CD4-positive, alpha-beta T cell (primary cell): ENCODE data around the gene ADIPOR2. TPM values are rescaled to one million over a fixed set of nuclear protein-coding genes. Genes with fewer than 3 reads are reported as not detected.
A peak's percentile ranks its signal among the peaks of the same experiment; 100 is the strongest.

Experiments used
- ATAC-seq: fragments of 200-7000 bp; cut with Tn5 transposase; one replicate; pipeline ENCODE4 v1.10.0; 2022; ENCODE audit warnings: mild to moderate bottlenecking; ENCODE audit not compliant: poor library complexity
- CTCF ChIA-PET: fragments of 350-600 bp; sonication (Branson Sonifier 250); formaldehyde crosslinking; loops from one replicate; lab custom pipeline; 2021; ENCODE audit warnings: antibody characterized with exemption, inconsistent platforms; lab: Charles Lee
- POLR2A ChIA-PET: fragments of 350-600 bp; sonication (Branson Sonifier 250); formaldehyde crosslinking; loops from one replicate; lab custom pipeline; 2021; ENCODE audit warnings: antibody characterized with exemption, inconsistent platforms; lab: Charles Lee
- DNase-seq, 14 experiments: peaks; one replicate each; pipeline ENCODE4 v3.0.0-alpha.2; 2013 to 2020; ENCODE audit warnings: mixed read lengths in 2 of 14
- H3K27ac ChIP-seq, 2 donors: one replicate each; pipeline versions ENCODE4 v1.5.1 to v1.7.0; 2013; ENCODE audit warnings: low read length in 2 of 2, low read depth in 1 of 2, mild to moderate bottlenecking in 1 of 2
- H3K27me3 ChIP-seq, 2 experiments: 1 replicate in 1 of 2; 2 replicates in 1 of 2; pipeline versions ENCODE4 v1.6.1 to v1.7.0; 2013; ENCODE audit warnings: low read length in 2 of 2, control low read depth in 1 of 2, mild to moderate bottlenecking in 1 of 2, moderate library complexity in 1 of 2; ENCODE audit not compliant: insufficient read depth in 2 of 2, control insufficient read depth in 1 of 2
- H3K36me3 ChIP-seq: one replicate; pipeline ENCODE4 v1.6.1; 2013; ENCODE audit warnings: low read length, control low read depth; ENCODE audit not compliant: insufficient read depth
- H3K4me1 ChIP-seq: one replicate; pipeline ENCODE4 v1.6.1; 2013; ENCODE audit warnings: low read length, control low read depth; ENCODE audit not compliant: insufficient read depth
- H3K4me3 ChIP-seq: one replicate; pipeline ENCODE4 v1.5.1; 2013; ENCODE audit warnings: mild to moderate bottlenecking, low read length, moderate library complexity
- H3K9me3 ChIP-seq, 2 experiments: 1 replicate in 1 of 2; 2 replicates in 1 of 2; pipeline versions ENCODE4 v1.6.1 to v1.7.0; 2013; ENCODE audit warnings: low read length in 2 of 2, mild to moderate bottlenecking in 2 of 2, control low read depth in 1 of 2, moderate library complexity in 1 of 2; ENCODE audit not compliant: control insufficient read depth in 1 of 2, insufficient read depth in 1 of 2
- H3K27ac Mint-ChIP-seq: one replicate; pipeline ENCODE4 v1.8.0; 2020; ENCODE audit warnings: mixed read lengths
- H3K27me3 Mint-ChIP-seq: one replicate; pipeline ENCODE4 v1.8.0; 2021; ENCODE audit warnings: mixed read lengths
- H3K36me3 Mint-ChIP-seq: one replicate; pipeline ENCODE4 v1.8.0; 2021; ENCODE audit warnings: low read depth, mixed read lengths
- H3K4me1 Mint-ChIP-seq: one replicate; pipeline ENCODE4 v1.8.0; 2021; ENCODE audit warnings: low read depth, mixed read lengths
- H3K4me3 Mint-ChIP-seq: one replicate; pipeline ENCODE4 v1.8.0; 2020; ENCODE audit warnings: mild to moderate bottlenecking, mixed read lengths
- H3K9me3 Mint-ChIP-seq: one replicate; pipeline ENCODE4 v1.8.0; 2020; ENCODE audit warnings: mixed read lengths
- intact Hi-C, 2 experiments: fragments of 100-400 bp; cut with DNase I in 1 of 2; cut with micrococcal nuclease in 1 of 2; formaldehyde crosslinking; loops; one replicate each; pipeline versions ENCODE4 v1.15.1 to v1.9.0; 2023 to 2025; cut with DNase I, micrococcal nuclease
- total RNA-seq, 174 experiments: library from RNA in 2 of 174; stranded (reverse) in 2 of 174; gene quantifications; one replicate each; pipeline ENCODE4 v1.2.3 and lab custom pipeline; 2021 to 2026
- TF ChIP-seq, protein P1 (sequence below): fragments of 200-600 bp; IDR thresholded peaks from one replicate; pipeline ENCODE4 v1.8.0; 2022; ENCODE audit warnings: antibody characterized with exemption, mild to moderate bottlenecking

The ADIPOR2 gene
- total RNA-seq, 2 experiments from 2014 or later = 12.5 to 12.6 TPM

DNA sequence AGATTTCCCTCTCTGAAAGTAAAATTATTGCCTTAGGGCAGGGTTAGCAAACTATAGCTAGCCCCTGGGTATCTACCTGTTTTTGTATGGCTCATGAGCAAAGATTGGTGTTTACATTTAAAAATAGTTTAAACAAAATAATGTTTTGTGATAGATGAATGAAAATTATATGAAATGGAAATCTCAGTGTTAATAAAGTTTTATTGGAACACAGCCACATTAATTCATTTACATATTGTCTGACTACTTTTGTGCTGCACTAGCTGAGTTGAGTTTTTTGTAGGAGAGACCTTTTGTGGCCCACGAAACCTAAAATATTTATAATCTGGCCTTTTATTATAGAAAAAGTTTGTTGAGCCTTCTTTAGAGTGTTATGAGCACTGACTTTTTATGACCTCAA lies 48.5 kb downstream of the ADIPOR2 start:
- H3K9me3 Mint-ChIP-seq = no peaks in the 10 kb centered on the region
- peaks cover 54% of the 10 kb centered on the region for H3K4me1 Mint-ChIP-seq

DNA sequence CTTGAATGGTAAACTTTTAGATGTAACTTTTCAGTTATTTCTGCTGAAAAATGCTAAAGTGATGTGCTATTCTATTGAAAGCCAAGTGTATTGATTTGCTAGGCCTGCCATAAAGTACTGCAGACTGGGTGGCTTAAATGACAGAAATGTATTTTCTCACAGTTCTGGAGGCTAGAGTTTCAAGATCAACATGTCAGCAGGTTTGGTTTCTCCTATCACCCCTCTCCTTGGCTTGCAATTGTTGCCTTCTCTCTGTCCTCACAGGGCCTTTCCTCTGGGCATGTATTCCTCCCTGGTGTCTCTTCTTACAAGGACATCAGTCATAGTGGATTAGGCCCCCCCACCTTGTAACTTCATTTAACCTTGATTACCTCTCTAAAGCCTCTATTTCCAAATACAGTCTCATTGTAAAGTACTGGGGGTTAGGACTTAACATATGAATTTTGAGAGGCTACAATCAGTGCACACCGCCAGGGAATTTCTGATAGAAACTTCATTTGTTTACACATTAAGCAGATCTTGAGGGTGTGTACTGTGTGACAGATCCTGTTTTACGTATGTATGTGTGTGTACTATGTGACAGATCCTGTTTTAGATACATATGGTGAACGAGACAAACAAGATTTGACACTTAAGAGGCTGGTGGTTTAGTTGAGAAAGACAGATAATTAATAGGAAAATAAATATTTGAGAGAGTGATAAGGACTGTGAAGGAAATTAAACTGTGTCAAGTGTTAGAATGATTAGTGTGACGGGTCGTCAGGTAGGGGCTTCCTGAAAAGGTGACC lies 49.5 kb downstream of the ADIPOR2 start:
- H3K4me3 ChIP-seq = no peak overlapping the region
- Mint-ChIP-seq H3K27me3 (no peaks in the 10 kb centered on the region), H3K9me3 (no peaks in the 10 kb centered on the region), H3K4me1 (peaks cover 54% of the 10 kb centered on the region), H3K36me3 (peaks cover 9% of the 10 kb centered on the region), H3K27ac (peak overlapping the region; percentile 3), H3K4me3 (no peak overlapping the region)
- peaks cover 0 to 3% of the 10 kb centered on the region in 2 experiments for H3K9me3 ChIP-seq
- H3K27me3 ChIP-seq = no peaks in the 10 kb centered on the region
- intact Hi-C loops = no loop called here
- TF ChIP-seq, protein P1, sequence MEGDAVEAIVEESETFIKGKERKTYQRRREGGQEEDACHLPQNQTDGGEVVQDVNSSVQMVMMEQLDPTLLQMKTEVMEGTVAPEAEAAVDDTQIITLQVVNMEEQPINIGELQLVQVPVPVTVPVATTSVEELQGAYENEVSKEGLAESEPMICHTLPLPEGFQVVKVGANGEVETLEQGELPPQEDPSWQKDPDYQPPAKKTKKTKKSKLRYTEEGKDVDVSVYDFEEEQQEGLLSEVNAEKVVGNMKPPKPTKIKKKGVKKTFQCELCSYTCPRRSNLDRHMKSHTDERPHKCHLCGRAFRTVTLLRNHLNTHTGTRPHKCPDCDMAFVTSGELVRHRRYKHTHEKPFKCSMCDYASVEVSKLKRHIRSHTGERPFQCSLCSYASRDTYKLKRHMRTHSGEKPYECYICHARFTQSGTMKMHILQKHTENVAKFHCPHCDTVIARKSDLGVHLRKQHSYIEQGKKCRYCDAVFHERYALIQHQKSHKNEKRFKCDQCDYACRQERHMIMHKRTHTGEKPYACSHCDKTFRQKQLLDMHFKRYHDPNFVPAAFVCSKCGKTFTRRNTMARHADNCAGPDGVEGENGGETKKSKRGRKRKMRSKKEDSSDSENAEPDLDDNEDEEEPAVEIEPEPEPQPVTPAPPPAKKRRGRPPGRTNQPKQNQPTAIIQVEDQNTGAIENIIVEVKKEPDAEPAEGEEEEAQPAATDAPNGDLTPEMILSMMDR = no peak
- CTCF ChIA-PET = no interaction called here
- peak in 1 of 14 experiments; percentile 46 for DNase-seq
- no peak for ATAC-seq
- H3K4me1 ChIP-seq = no peaks in the 10 kb centered on the region
- POLR2A ChIA-PET = no interaction called here
- no peak overlapping the region for H3K27ac ChIP-seq
- peaks cover 4% of the 10 kb centered on the region for H3K36me3 ChIP-seq

More for the DNA sequence above, 48.5 kb downstream of the ADIPOR2 start:
- H3K4me1 ChIP-seq = no peaks in the 10 kb centered on the region
- CTCF ChIA-PET = no interaction called here
- intact Hi-C loops = no loop called here
- TF ChIP-seq, protein P1 = no peak
- ATAC-seq (no peak), DNase-seq (no peak)
- Mint-ChIP-seq H3K36me3 (peaks cover 4% of the 10 kb centered on the region), H3K27ac (peak overlapping the region; percentile 3), H3K27me3 (no peaks in the 10 kb centered on the region), H3K4me3 (no peak overlapping the region)
- POLR2A ChIA-PET = no interaction called here
- H3K4me3 ChIP-seq = no peak overlapping the region
- no peaks in the 10 kb centered on the region for H3K36me3 ChIP-seq
- H3K27ac ChIP-seq = no peak overlapping the region
- peaks cover 0 to 3% of the 10 kb centered on the region in 2 experiments for H3K9me3 ChIP-seq
- H3K27me3 ChIP-seq = no peaks in the 10 kb centered on the region

DNA sequence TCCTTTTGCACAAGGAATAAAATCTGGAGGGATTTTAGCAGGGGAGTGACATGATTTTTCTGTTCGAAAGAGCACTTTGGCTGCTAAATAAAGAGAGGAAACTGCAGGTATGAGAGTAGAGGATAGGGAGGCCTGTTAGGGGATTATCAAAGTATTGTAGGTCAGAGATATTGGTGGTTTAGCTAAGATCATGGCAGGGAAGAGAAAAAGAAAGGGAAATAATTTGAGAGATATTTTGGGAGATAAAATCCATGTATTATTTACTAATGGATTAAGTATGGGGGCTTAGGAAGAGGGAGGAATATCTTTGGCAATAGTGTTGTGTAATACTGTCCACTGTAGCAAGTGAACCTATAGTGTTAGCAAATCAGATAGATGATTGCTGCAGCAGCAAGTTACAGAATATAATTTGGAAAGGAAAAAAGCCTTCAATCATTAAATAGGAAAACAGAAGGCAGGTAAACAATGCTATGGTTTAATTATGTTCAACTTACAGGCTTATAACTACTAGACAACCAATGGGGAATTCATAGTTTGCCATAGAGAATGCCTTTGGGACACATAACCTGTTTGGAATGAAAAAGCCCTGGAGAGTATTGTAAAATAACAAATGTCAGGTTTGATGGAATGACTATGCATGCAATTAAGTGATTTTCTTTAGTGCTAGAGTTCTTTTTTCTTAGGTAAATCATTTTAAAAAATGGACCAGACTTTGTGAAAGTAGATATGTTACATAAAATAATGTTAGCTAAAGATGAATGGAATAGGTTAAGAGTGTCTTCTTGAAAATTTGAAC lies 50.5 kb downstream of the ADIPOR2 start:
- ATAC-seq (no peak), DNase-seq (no peak)
- Histone ChIP-seq H3K4me1 (no peaks in the 10 kb centered on the region), H3K27me3 (no peaks in the 10 kb centered on the region), H3K27ac (no peak overlapping the region), H3K9me3 (peaks cover 0 to 6% of the 10 kb centered on the region in 2 experiments), H3K4me3 (no peak overlapping the region), H3K36me3 (peaks cover 4% of the 10 kb centered on the region)
- TF ChIP-seq, protein P1 = no peak
- no peaks in the 10 kb centered on the region for H3K9me3 Mint-ChIP-seq
- H3K27ac Mint-ChIP-seq = peak overlapping the region; percentile 3
- ChIA-PET POLR2A (no interaction called here), CTCF (no interaction called here)
- no peak overlapping the region for H3K4me3 Mint-ChIP-seq
- intact Hi-C loops = no loop called here
- peaks cover 58% of the 10 kb centered on the region for H3K4me1 Mint-ChIP-seq
- peaks cover 15% of the 10 kb centered on the region for H3K36me3 Mint-ChIP-seq
- no peaks in the 10 kb centered on the region for H3K27me3 Mint-ChIP-seq
